GM12878 (cell line): ENCODE data around the gene FGF14. TPM values are rescaled to one million over a fixed set of nuclear protein-coding genes. Genes with fewer than 3 reads are reported as not detected.
A peak's percentile ranks its signal among the peaks of the same experiment; 100 is the strongest.

Experiments
- ATAC-seq: fragments of 200-7000 bp; cut with Tn5 transposase; 3 replicates; pipeline ENCODE4 v1.9.1; 2020; ENCODE audit warnings: mild to moderate bottlenecking, moderate library complexity
- BruUV-seq: library from RNA; stranded (reverse); fragments of 400-500 nt; replicated peaks from 2 replicates; lab custom pipeline; 2021; lab: Mats Ljungman, UMichigan
- CTCF ChIA-PET: fragments of 300-600 bp; sonication (Branson Sonifier 250); formaldehyde crosslinking; extraction: SDS; loops from one replicate; lab custom pipeline; 2021; ENCODE audit warnings: inconsistent platforms; lab: Yijun Ruan, JAX
- POLR2A ChIA-PET: fragments of 350-600 bp; formaldehyde crosslinking; extraction: SDS; loops from one replicate; lab custom pipeline; 2021; ENCODE audit warnings: inconsistent platforms; lab: Charles Lee
- RAD21 ChIA-PET: fragments of 300-600 bp; sonication (Branson Sonifier 250); formaldehyde crosslinking; loops from one replicate; lab custom pipeline; 2023; ENCODE audit warnings: antibody characterized with exemption; ENCODE audit not compliant: unreplicated experiment; lab: Charles Lee
- SMC1A ChIA-PET: fragments of 300-600 bp; sonication (Branson Sonifier 250); formaldehyde crosslinking; loops from one replicate; lab custom pipeline; 2023; ENCODE audit not compliant: unreplicated experiment, uncharacterized antibody; lab: Charles Lee
- DNase-seq: peaks from one replicate; pipeline ENCODE4 v3.0.0-alpha.2; 2011; ENCODE audit warnings: low read depth, low spot score
- FAIRE-seq: peaks from 3 replicates; lab custom pipeline; 2011; peaks lifted over from hg19 to GRCh38; lab: Jason Lieb, UNC
- H2AFZ ChIP-seq: 2 replicates; pipeline ENCODE4 v1.6.0; 2011; ENCODE audit warnings: low read depth, low read length, control low read depth; ENCODE audit not compliant: control insufficient read depth
- H3K27ac ChIP-seq: 2 replicates; pipeline ENCODE4 v1.5.1; 2011; ENCODE audit warnings: control low read depth; ENCODE audit not compliant: control insufficient read depth, insufficient read depth
- H3K27me3 ChIP-seq, 2 experiments: replicated peaks in 1 of 2; 2 replicates each; pipeline versions ENCODE4 v1.6.0 to v1.6.1; 2011; ENCODE audit warnings: low read length in 1 of 2; ENCODE audit not compliant: control insufficient read depth in 2 of 2, insufficient read depth in 2 of 2
- H3K36me3 ChIP-seq, 2 experiments: 2 replicates each; pipeline ENCODE4 v1.5.1; 2011; ENCODE audit warnings: low read length in 1 of 2; ENCODE audit not compliant: control insufficient read depth in 2 of 2, insufficient read depth in 2 of 2
- H3K4me1 ChIP-seq: 2 replicates; pipeline ENCODE4 v1.6.1; 2011; ENCODE audit warnings: mild to moderate bottlenecking, low read length, moderate library complexity, mixed read lengths; ENCODE audit not compliant: control insufficient read depth, insufficient read depth
- H3K4me2 ChIP-seq: 2 replicates; pipeline ENCODE4 v1.6.0; 2011; ENCODE audit warnings: control low read depth; ENCODE audit not compliant: control insufficient read depth, insufficient read depth
- H3K4me3 ChIP-seq: fragments of 200-600 bp; sonication (generic); 2 replicates; pipeline ENCODE4 v1.5.1; 2016
- H3K79me2 ChIP-seq: 2 replicates; pipeline ENCODE4 v1.6.0; 2011; ENCODE audit warnings: low read length; ENCODE audit not compliant: control insufficient read depth, insufficient read depth
- H3K9ac ChIP-seq: 2 replicates; pipeline ENCODE4 v1.8.0; 2011; ENCODE audit warnings: low read length, control low read depth, mixed read lengths; ENCODE audit not compliant: control insufficient read depth, insufficient read depth
- H3K9me3 ChIP-seq: replicated peaks from 3 replicates; pipeline ENCODE4 v1.5.1; 2011; ENCODE audit warnings: mild to moderate bottlenecking, low read length; ENCODE audit not compliant: control insufficient read depth, insufficient read depth
- H4K20me1 ChIP-seq: 2 replicates; pipeline ENCODE4 v1.6.0; 2011; ENCODE audit not compliant: control insufficient read depth, insufficient read depth
- ATF7 ChIP-seq: fragments of 450-650 bp; IDR thresholded peaks from 2 replicates; pipeline ENCODE4 v1.6.1; 2016; ENCODE audit warnings: low read depth, mild to moderate bottlenecking
- EGR1 ChIP-seq, 2 experiments: IDR thresholded peaks; 1 replicate in 1 of 2; 2 replicates in 1 of 2; pipeline ENCODE4 v1.6.1; 2011 to 2012; ENCODE audit warnings: low read depth in 2 of 2, low read length in 2 of 2, borderline replicate concordance in 1 of 2, mild to moderate bottlenecking in 1 of 2, moderate library complexity in 1 of 2
- NFYB ChIP-seq: IDR thresholded peaks from 2 replicates; pipeline ENCODE4 v1.6.1; 2011; ENCODE audit warnings: low read depth, mild to moderate bottlenecking, low read length, improper control_type of control experiment, moderate library complexity; ENCODE audit not compliant: insufficient read depth
- PKNOX1 ChIP-seq: fragments of 450-650 bp; IDR thresholded peaks from 2 replicates; pipeline ENCODE4 v1.6.1; 2016; ENCODE audit warnings: mild to moderate bottlenecking
- SP1 ChIP-seq: IDR thresholded peaks from one replicate; pipeline ENCODE4 v1.6.1; 2011; ENCODE audit warnings: low read depth, low read length
- STAT1 ChIP-seq: fragments of 450-650 bp; conservative IDR thresholded peaks from 2 replicates; pipeline ENCODE4 v1.6.1; 2014; ENCODE audit warnings: antibody characterized with exemption, mild to moderate bottlenecking
- TCF3 ChIP-seq: IDR thresholded peaks from 2 replicates; pipeline ENCODE4 v1.6.1; 2012; ENCODE audit warnings: low read depth, mild to moderate bottlenecking, low read length, borderline replicate concordance; ENCODE audit not compliant: insufficient read depth
- WGBS: methylation state at CpG from one replicate; pipeline ENCODE4 v1.1.6; 2016; ENCODE audit warnings: low lambda C conversion rate; ENCODE audit not compliant: insufficient replicate concordance, insufficient coverage; ENCODE audit errors: missing lambda C conversion rate; 5-methylcytosine and 5-hydroxymethylcytosine counted together
- in situ Hi-C: fragments of 300-500 bp; cut with MboI; formaldehyde crosslinking; loops from 9 replicates; pipeline ENCODE4 v1.14.3; 2018; ENCODE audit warnings: mixed read lengths
- intact Hi-C: fragments of 100-400 bp; cut with micrococcal nuclease; formaldehyde crosslinking; loops from one replicate; pipeline ENCODE4 v1.14.2; 2022; ENCODE audit not compliant: unreplicated experiment
- polyA plus RNA-seq, 11 experiments: library from polyadenylated mRNA; depleted of rRNA in 4 of 11; unstranded in 6 of 11; stranded (reverse) in 5 of 11; fragments of >200 nt; fragmentation: Nextera tagmentation in 4 of 11; fragmentation: Illumina TruSeq in 1 of 11; extraction: Ambion mirVana in 4 of 11; extraction: Trizol in 1 of 11; gene quantifications; 1 replicate in 1 of 11; 2 replicates in 10 of 11; pipeline versions ENCODE4 v1.2.1 to v1.2.3, GENCODE V29; 2011 to 2016; ENCODE audit warnings: inconsistent platforms in 2 of 11, missing spikeins in 2 of 11, low read depth in 1 of 11
- total RNA-seq, 4 experiments: library from RNA; depleted of rRNA in 3 of 4; stranded (reverse); fragments of >200 nt in 3 of 4; fragmentation: Illumina TruSeq in 1 of 4; extraction: Trizol in 1 of 4; gene quantifications; 2 replicates each; pipeline versions ENCODE4 v1.2.1 to v1.2.3, GENCODE V29; 2013 to 2021

FGF14 gene
- total and polyA plus RNA-seq, 10 of the 15 experiments (the other 5 are each of a cell fraction or from before 2014, with no cell fraction given) = under 0.01 to 0.44 (median 0.04) TPM

DNA sequence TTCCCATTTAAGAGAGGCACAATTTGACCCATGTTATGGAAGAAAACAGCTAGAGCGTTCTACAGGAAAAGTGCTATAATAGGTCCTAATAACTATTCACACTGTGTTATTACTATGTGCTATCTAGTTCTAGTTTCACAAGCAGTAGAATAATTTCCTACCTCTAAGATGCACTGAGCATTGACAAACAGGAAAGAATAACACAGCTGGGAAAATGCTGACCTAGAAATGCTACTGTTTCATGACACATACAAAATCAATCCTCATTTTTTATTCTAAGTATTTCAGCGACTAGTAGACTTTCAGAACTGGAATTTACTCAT, 689.9 kb downstream of the FGF14 start:
- no peaks in the 10 kb centered on the region for H3K79me2 ChIP-seq
- RAD21 ChIA-PET = no interaction called here
- BruUV-seq = no TSS peak
- no peaks in the 10 kb centered on the region for H3K9me3 ChIP-seq
- H3K4me1 ChIP-seq = no peaks in the 10 kb centered on the region
- CTCF ChIA-PET = interaction anchor here (0.9 to 1.5 kb wide), 2 partner anchors 10 to 46 kb away, joined by 3 to 5 read pairs; no protein-coding TSS in a partner anchor
- FAIRE-seq = no peak
- 30% methylated on average over 2 of the region's 2 CpGs for whole genome bisulfite sequencing
- H3K27me3 ChIP-seq = no peaks in the 10 kb centered on the region
- POLR2A ChIA-PET = interaction anchor here (0.6 kb wide), 1 partner anchor 30 kb away, joined by 3 read pairs; no protein-coding TSS in a partner anchor
- SMC1A ChIA-PET = interaction anchor here (1.0 to 2.4 kb wide), 5 partner anchors 15 to 85 kb away, joined by 3 to 8 read pairs (median 3); no protein-coding TSS in a partner anchor
- no peaks in the 10 kb centered on the region for H3K36me3 ChIP-seq
- H3K4me2 ChIP-seq = no peak overlapping the region
- in situ Hi-C loops (no loop called here), intact Hi-C loops (no loop called here)
- TF ChIP-seq EGR1 (IDR thresholded peaks at IDR 0.05; ENCODE audit: borderline replicate concordance in 1 of 2, low read depth in 2 of 2, low read length in 2 of 2) = no peak
- DNase-seq = no peak
- no peak overlapping the region for H3K4me3 ChIP-seq
- peak; percentile 55 for ATAC-seq
- H3K27ac ChIP-seq = no peak overlapping the region
- no peaks in the 10 kb centered on the region for H4K20me1 ChIP-seq
- no peak overlapping the region for H3K9ac ChIP-seq
- no peak overlapping the region for H2AFZ ChIP-seq

GRCh38 chr13:101711307-101712025, 690.4 kb downstream of the FGF14 start:
- in situ Hi-C loops (no loop called here), intact Hi-C loops (no loop called here)
- Histone ChIP-seq H3K4me1 (no peaks in the 10 kb centered on the region), H3K4me2 (no peak overlapping the region), H3K79me2 (no peaks in the 10 kb centered on the region), H3K4me3 (no peak overlapping the region), H3K36me3 (no peaks in the 10 kb centered on the region), H2AFZ (no peak overlapping the region), H3K27me3 (no peaks in the 10 kb centered on the region), H4K20me1 (no peaks in the 10 kb centered on the region), H3K27ac (no peak overlapping the region), H3K9ac (no peak overlapping the region), H3K9me3 (no peaks in the 10 kb centered on the region)
- ATAC-seq (peak; percentile 35), DNase-seq (no peak), FAIRE-seq (no peak)
- BruUV-seq = no TSS peak
- 3% methylated on average over 2 of the region's 2 CpGs for WGBS
- ChIA-PET RAD21 (no interaction called here), SMC1A (interaction anchor here (1.0 to 2.4 kb wide), 7 partner anchors 16 to 182 kb away, joined by 3 to 8 read pairs (median 3); no protein-coding TSS in a partner anchor), CTCF (interaction anchor here (0.9 to 1.5 kb wide), 2 partner anchors 11 to 47 kb away, joined by 3 to 5 read pairs; no protein-coding TSS in a partner anchor), POLR2A (no interaction called here)
- no peak for TF ChIP-seq SP1
- no peak for TF ChIP-seq STAT1
- TF ChIP-seq NFYB = no peak
- TF ChIP-seq ATF7 = no peak
- TF ChIP-seq PKNOX1 = no peak
- TF ChIP-seq TCF3 = no peak
